SU-DHL-6 (cell line): ENCODE results near the gene ATG13.

Source experiments
- CTCF ChIP-seq: fragments of 200-600 bp; sonication (generic); IDR thresholded peaks from one replicate; pipeline ENCODE4 v1.5.1; 2017; ENCODE audit warnings: antibody characterized with exemption, mild to moderate bottlenecking, low read length, moderate library complexity; ENCODE audit not compliant: insufficient read depth, poor library complexity, severe bottlenecking
- EZH2phosphoT487 ChIP-seq: fragments of 200-600 bp; sonication (generic), shearing (Covaris generic); conservative IDR thresholded peaks from 2 replicates; pipeline ENCODE4 v1.6.1; 2018; ENCODE audit warnings: mild to moderate bottlenecking, antibody characterized with exemption, low read length, moderate library complexity, mixed read lengths

- no peak for TF ChIP-seq CTCF
- no peak for TF ChIP-seq EZH2phosphoT487
These were observed 23.0 kb upstream of the ATG13 start for GRCh38 chr11:46594374-46594700.
